GM19467 (cell line): Measurements from ENCODE around the gene PPP1R14B.

ENCODE experiments used
- ATAC-seq: cut with Tn5 transposase; IDR thresholded peaks from one replicate; pipeline ENCODE4 v1.9.1; 2021; ENCODE audit warnings: mild to moderate bottlenecking, moderate library complexity; ENCODE audit not compliant: unreplicated experiment

The PPP1R14B gene

GRCh38 chr11:64246871-64247728, at the start of gene PPP1R14B:
PPP1R14B (minus strand) TSS chr11:64246943; CDS start chr11:64246673, 270 bp downstream.
- ATAC-seq, result peak; percentile 28

- no peak for ATAC-seq
Measured at GRCh38 chr11:64296236-64296635, 49.5 kb upstream of the PPP1R14B start.

GRCh38 chr11:64295760-64296159, 49.0 kb upstream of the PPP1R14B start:
- ATAC-seq, result no peak

- ATAC-seq, result no peak
Measured at GRCh38 chr11:64294774-64295173, 48.0 kb upstream of the PPP1R14B start.

- ATAC-seq, result no peak
Measured at GRCh38 chr11:64292460-64293254, 45.9 kb upstream of the PPP1R14B start.

- ATAC-seq, result no peak
Measured at GRCh38 chr11:64291752-64292459, 45.2 kb upstream of the PPP1R14B start.

GRCh38 chr11:64291262-64291751, 44.6 kb upstream of the PPP1R14B start, which contains the start of gene KCNK4:
KCNK4 (plus strand) TSS chr11:64291302; CDS start chr11:64293019, 1,717 bp downstream.
- ATAC-seq, result no peak

GRCh38 chr11:64290352-64291261, 43.9 kb upstream of the PPP1R14B start:
- ATAC-seq, result no peak

GRCh38 chr11:64289002-64289564, 42.3 kb upstream of the PPP1R14B start:
- ATAC-seq, result no peak

GRCh38 chr11:64288353-64288750, 41.6 kb upstream of the PPP1R14B start:
- no peak for ATAC-seq

- ATAC-seq, result no peak
Measured at GRCh38 chr11:64287676-64288352, 41.1 kb upstream of the PPP1R14B start.

GRCh38 chr11:64286801-64287159, 40.0 kb upstream of the PPP1R14B start:
- no peak for ATAC-seq

GRCh38 chr11:64285885-64286800, 39.4 kb upstream of the PPP1R14B start:
- no peak for ATAC-seq

GRCh38 chr11:64284962-64285884, 38.5 kb upstream of the PPP1R14B start, which contains the start of gene GPR137:
GPR137 (plus strand) TSS chr11:64285848; CDS start chr11:64286525, 677 bp downstream.
- ATAC-seq, result peak; percentile 47

GRCh38 chr11:64284048-64284961, 37.6 kb upstream of the PPP1R14B start, which contains the start of gene BAD:
BAD (minus strand) TSS chr11:64284665; CDS start chr11:64284368, 297 bp downstream.
- ATAC-seq, result peak; percentile 61

GRCh38 chr11:64283092-64283491, 36.3 kb upstream of the PPP1R14B start:
- ATAC-seq, result no peak
